Mammary epithelial cell (primary cell): ENCODE measurements around the gene CHMP4B.

Source experiments
- CTCF ChIP-seq, 2 donors: IDR thresholded peaks in 1 of 2; conservative IDR thresholded peaks in 1 of 2; 2 replicates each; pipeline ENCODE4 v1.5.1; 2011 to 2012; ENCODE audit warnings: inconsistent platforms in 2 of 2, low read length in 2 of 2, mild to moderate bottlenecking in 2 of 2, control low read depth in 1 of 2, low read depth in 1 of 2; ENCODE audit not compliant: insufficient read depth in 1 of 2; ENCODE audit errors: extremely low read depth in 1 of 2
- EZH2 ChIP-seq: IDR thresholded peaks from 2 replicates; pipeline ENCODE4 v1.6.1; 2012; ENCODE audit warnings: low read length, inconsistent platforms, borderline replicate concordance

- TF ChIP-seq EZH2 (no peak), CTCF (conservative IDR thresholded peaks at IDR 0.05 in 1 of 2, IDR thresholded peaks at IDR 0.05 in 1 of 2; ENCODE audit: extremely low read depth in 1 of 2, insufficient read depth in 1 of 2, low read depth in 1 of 2, low read length in 2 of 2) (no peak)
Measured at GRCh38 chr20:33901132-33901523, 90.0 kb downstream of the CHMP4B start.
